HG02970 (cell line): ENCODE results near the gene C10orf62.

Source experiments
- ATAC-seq: cut with Tn5 transposase; IDR thresholded peaks from one replicate; pipeline ENCODE4 v1.9.1; 2021; ENCODE audit warnings: mild to moderate bottlenecking, moderate library complexity, moderate number of reproducible peaks; ENCODE audit not compliant: unreplicated experiment, low FRiP score

The C10orf62 gene

GRCh38 chr10:97584060-97584797 is 5.3 kb upstream of the C10orf62 start, which contains the start of gene HOGA1:
HOGA1 (plus strand) TSS chr10:97584389; CDS start chr10:97584704, 315 bp downstream.
- no peak for ATAC-seq

- ATAC-seq = no peak
These were observed 4.6 kb upstream of the C10orf62 start for GRCh38 chr10:97584798-97585438.

- ATAC-seq = no peak
These were observed 4.1 kb upstream of the C10orf62 start for GRCh38 chr10:97585439-97585811.

GRCh38 chr10:97587183-97587582 is 2.3 kb upstream of the C10orf62 start:
- no peak for ATAC-seq

GRCh38 chr10:97590082-97590747 is 694 bp downstream of the C10orf62 start:
- no peak for ATAC-seq

GRCh38 chr10:97590748-97591495 is 1.4 kb downstream of the C10orf62 start:
- no peak for ATAC-seq

- ATAC-seq = no peak
These were observed 3.9 kb downstream of the C10orf62 start for GRCh38 chr10:97593421-97593820.

- no peak for ATAC-seq
These were observed 6.9 kb downstream of the C10orf62 start for GRCh38 chr10:97596101-97597082.

- no peak for ATAC-seq
These were observed 8.3 kb downstream of the C10orf62 start for GRCh38 chr10:97597778-97598177.

- ATAC-seq = no peak
These were observed 9.1 kb downstream of the C10orf62 start for GRCh38 chr10:97598407-97599271.

GRCh38 chr10:97599272-97599619 is 9.7 kb downstream of the C10orf62 start:
- no peak for ATAC-seq

- ATAC-seq = no peak
These were observed 11.1 kb downstream of the C10orf62 start for GRCh38 chr10:97600616-97601015.

- no peak for ATAC-seq
These were observed 12.0 kb downstream of the C10orf62 start for GRCh38 chr10:97601268-97602215.

GRCh38 chr10:97607095-97607636 is 17.6 kb downstream of the C10orf62 start:
- no peak for ATAC-seq

- ATAC-seq = no peak
These were observed 19.6 kb downstream of the C10orf62 start for GRCh38 chr10:97608991-97609561.

- ATAC-seq = no peak
These were observed 22.0 kb downstream of the C10orf62 start for GRCh38 chr10:97611473-97611872.

- ATAC-seq = no peak
These were observed 22.9 kb downstream of the C10orf62 start for GRCh38 chr10:97612386-97612785.
